AG10803 (cell line): ENCODE results near the gene KDM1A.

Source experiments
- DNase-seq: peaks from one replicate; pipeline ENCODE4 v3.0.0; 2010; ENCODE audit warnings: low read depth
- H3K4me3 ChIP-seq: 2 replicates; pipeline ENCODE4 v1.5.1; 2011; ENCODE audit warnings: mild to moderate bottlenecking, low read length, control low read depth
- TF ChIP-seq, protein P1 (sequence below): conservative IDR thresholded peaks from 2 replicates; pipeline ENCODE4 v1.5.1; 2011; ENCODE audit warnings: mild to moderate bottlenecking, low read length, control low read depth, inconsistent platforms

Gene KDM1A

GRCh38 chr1:23062271-23062670 lies 43.0 kb downstream of the KDM1A start:
- H3K4me3 ChIP-seq = no peak overlapping the region

GRCh38 chr1:23065385-23065784 lies 46.1 kb downstream of the KDM1A start:
- DNase-seq = no peak
- H3K4me3 ChIP-seq = no peak overlapping the region
- TF ChIP-seq, protein P1, sequence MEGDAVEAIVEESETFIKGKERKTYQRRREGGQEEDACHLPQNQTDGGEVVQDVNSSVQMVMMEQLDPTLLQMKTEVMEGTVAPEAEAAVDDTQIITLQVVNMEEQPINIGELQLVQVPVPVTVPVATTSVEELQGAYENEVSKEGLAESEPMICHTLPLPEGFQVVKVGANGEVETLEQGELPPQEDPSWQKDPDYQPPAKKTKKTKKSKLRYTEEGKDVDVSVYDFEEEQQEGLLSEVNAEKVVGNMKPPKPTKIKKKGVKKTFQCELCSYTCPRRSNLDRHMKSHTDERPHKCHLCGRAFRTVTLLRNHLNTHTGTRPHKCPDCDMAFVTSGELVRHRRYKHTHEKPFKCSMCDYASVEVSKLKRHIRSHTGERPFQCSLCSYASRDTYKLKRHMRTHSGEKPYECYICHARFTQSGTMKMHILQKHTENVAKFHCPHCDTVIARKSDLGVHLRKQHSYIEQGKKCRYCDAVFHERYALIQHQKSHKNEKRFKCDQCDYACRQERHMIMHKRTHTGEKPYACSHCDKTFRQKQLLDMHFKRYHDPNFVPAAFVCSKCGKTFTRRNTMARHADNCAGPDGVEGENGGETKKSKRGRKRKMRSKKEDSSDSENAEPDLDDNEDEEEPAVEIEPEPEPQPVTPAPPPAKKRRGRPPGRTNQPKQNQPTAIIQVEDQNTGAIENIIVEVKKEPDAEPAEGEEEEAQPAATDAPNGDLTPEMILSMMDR = no peak

More at GRCh38 chr1:23062271-23062670, 43.0 kb downstream of the KDM1A start:
- peak; percentile 7 for DNase-seq
- TF ChIP-seq, protein P1 = no peak

GRCh38 chr1:23066075-23066474 lies 46.8 kb downstream of the KDM1A start:
- no peak overlapping the region for H3K4me3 ChIP-seq
- no peak for DNase-seq
- TF ChIP-seq, protein P1 = no peak

DNA sequence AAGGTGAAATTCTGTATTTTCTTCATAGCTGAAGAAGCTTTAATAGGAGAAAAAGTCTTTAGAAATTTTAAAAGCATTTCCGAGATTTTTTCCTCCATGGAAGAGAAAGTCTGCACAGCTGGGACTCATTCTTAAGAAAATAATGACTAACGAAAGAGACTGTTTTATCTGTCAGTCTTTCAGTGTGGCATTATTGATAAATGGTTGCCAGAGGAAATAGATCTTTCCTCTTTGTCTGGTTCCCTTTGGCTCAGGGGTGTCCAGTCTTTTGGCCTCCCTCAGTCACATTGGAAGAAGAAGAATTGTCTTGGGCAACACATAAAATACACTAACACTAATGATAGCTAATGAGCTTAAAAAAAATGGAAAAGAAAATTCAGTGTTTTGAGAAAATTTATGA lies 49.9 kb downstream of the KDM1A start:
- DNase-seq = no peak
- H3K4me3 ChIP-seq = no peak overlapping the region
- TF ChIP-seq, protein P1 = no peak

GRCh38 chr1:23069675-23070074 lies 50.4 kb downstream of the KDM1A start:
- TF ChIP-seq, protein P1 = no peak
- no peak for DNase-seq
- H3K4me3 ChIP-seq = no peak overlapping the region

- DNase-seq = no peak
- no peak overlapping the region for H3K4me3 ChIP-seq
- TF ChIP-seq, protein P1 = no peak
Measured at GRCh38 chr1:23074012-23074411, 54.7 kb downstream of the KDM1A start.

DNA sequence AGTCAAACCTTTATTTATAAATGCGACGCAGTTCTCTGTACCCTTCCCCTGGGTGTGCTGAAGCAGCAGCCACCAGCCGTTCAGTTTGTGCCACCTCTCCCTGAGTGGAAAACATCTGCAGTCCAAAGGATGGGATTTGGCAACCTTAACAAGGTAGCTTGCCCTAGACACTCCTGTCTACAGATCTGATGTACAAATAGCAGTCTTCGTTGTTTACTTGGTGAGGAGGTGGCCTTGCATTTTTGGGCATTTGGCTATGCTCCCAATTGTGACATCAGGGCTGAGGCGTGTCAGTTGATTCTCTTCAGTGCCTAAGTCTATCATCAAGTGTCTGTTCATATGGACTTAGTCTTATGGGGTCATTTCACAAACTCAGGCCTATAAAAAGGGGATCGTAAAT lies 59.8 kb downstream of the KDM1A start:
- H3K4me3 ChIP-seq = no peak overlapping the region
- no peak for DNase-seq
- TF ChIP-seq, protein P1 = no peak
